Central memory CD4-positive, alpha-beta T cell (primary cell): ENCODE data around the gene KANSL2.
"Not testable (repeated sequence)": the region's sequence is repeated elsewhere in the genome, so short reads cannot be mapped to it uniquely, and the experiment has no call there.

Experiments used
- DNase-seq: peaks from one replicate; pipeline ENCODE4 v3.0.0; 2022

The KANSL2 gene

GRCh38 chr12:48683534-48683933 is 1.5 kb upstream of the KANSL2 start:
- DNase-seq: no peak

DNA sequence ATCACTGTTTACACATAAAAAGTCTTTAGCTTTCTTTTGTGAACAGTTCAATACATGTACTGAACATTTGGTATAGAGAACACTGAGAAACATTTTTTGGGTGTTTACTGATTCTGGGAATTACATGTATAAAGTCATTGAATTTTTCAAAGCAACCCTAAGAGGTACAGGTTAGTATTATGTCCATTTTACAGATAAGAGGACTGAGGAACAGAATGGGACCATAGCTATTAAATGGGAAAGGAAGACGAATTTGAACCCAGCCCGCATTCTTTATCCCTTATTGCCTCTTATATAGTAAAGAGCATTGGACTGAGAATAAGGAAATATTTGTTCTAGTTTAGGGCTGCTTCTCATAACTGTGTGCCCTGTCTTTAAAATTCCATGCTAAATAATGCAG is 889 bp upstream of the KANSL2 start:
- DNase-seq: no peak

GRCh38 chr12:48682533-48682905 is 481 bp upstream of the KANSL2 start:
- DNase-seq: not testable (repeated sequence)

DNA sequence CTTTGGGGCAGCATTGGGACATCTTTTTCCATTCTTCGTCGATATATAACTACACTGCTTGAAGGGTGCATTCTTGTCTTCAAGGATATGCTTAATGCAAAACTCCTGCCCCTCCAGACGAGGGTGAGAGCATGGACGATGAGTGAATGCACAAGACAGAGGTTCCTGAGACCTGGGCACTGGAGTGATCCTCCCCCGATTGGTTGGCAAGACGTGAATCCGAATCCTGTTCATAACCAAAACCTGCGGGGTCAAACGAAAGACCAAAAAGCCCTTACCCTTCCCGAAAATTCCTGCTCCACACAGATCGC is 684 bp downstream of the KANSL2 start:
- no peak for DNase-seq

GRCh38 chr12:48680861-48681260 is 1.2 kb downstream of the KANSL2 start:
- DNase-seq: no peak

DNA sequence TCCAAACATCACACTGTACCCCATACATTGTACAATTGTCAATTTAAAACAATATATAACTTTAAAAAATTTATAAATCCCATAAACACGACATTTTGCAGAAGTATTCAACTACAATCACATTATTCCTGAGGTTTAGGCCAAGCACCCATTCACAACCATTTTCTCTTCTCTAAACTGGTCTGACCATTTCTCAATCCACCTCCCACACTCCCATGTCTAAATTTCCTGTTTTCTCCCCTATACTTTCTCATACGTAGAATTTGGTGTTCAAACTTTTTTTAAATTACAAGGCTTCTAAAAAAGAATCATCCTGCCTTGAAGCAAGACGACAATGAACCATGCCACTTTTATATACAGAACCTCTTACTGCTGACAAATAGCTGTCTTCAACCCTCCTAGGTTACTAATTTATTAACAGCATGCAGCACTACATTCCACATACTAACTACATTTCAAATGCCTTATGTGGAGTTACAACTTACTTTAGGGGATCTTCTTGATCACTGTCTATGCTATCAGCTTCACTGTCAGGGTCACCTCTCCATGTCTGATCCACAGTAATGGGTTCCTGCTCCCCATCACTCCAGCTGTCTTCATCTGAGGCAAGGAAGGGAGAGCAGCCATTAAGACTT is 3.4 kb downstream of the KANSL2 start:
- DNase-seq: no peak

DNA sequence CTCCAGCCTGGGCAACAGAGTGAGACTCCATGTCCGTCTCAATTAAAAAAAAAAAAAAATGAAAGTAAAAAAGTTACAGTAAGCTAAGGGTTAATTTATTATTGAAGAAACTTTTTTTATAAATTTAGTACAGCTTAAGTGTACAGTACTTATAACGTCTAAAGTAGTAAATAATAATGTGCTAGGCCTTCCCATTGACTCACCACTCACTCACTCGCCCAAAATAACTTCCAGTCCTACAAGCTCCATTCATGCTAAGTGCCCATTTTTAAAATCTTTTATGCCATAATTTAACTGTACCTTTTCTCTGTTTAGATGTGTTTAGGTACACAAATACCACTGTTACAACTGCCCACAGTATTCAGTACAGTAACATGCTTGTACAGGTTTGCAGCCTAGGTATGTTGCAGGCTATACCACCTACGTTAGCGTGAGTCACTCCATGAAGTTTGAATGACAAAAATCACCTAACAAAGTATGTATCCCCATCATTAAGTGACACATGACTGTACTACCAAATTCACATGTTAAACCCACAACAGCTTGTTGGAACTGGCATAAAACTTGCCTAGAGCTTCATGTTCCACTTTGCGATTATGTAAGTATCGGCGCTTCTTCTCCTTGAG is 10.7 kb downstream of the KANSL2 start:
- DNase-seq: no peak

DNA sequence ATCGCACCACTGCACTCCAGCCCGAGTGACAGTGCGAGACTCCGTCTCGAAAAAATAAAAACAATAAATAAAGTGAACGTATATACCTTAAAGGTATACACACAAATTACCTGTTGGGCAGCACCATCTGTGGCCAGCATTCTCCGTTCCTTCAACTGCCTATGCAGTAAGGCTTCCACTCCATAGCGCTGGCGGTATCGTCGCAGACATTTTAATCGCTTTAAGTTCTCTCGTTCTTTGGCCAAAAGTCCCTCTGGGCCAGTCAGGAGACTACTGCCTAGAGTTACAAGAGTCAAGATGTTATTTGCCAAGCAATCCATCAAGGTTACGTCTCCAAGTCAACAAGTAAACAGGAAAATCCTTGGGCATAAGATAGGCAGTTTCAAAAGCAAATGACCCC is 13.0 kb downstream of the KANSL2 start:
- no peak for DNase-seq

DNA sequence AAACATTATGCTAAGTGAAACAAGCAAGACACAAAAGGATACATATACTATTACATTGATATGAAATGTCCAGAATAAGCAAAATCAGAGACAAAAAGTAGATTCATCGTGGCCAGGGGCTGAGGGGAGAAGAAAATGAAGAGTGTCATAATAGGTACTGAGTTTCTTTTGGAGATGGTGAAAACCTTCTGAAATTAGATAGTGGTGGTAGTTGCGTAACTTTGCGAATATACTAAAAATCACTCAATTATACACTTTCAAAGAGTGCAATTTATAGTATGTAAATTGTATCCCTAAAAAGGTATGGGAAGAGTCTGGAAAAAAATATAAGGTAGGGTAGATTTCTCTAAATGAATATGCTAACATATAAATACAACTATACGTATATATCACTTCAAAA is 22.2 kb downstream of the KANSL2 start:
- DNase-seq: no peak

- no peak for DNase-seq
Measured at GRCh38 chr12:48651681-48652080, 30.4 kb downstream of the KANSL2 start.

DNA sequence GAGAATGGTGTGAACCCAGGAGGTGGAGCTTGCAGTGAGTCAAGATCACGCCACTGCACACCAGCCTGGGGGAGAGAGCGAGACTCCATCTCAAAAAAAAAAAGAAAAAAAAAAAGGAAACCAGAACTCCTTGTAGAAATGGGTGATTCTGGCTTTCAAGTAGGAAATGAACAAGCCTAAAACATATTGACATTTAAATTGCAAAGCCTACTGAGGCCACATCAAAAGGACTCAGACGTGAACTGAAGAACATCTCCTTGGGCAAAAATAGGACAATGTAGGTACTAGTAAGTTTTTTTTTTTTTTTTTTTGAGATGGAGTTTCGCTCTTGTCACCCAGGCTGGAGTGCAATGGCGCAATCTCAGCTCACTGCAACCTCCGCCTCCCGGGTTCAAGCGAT is 36.7 kb downstream of the KANSL2 start:
- not testable (repeated sequence) for DNase-seq

DNA sequence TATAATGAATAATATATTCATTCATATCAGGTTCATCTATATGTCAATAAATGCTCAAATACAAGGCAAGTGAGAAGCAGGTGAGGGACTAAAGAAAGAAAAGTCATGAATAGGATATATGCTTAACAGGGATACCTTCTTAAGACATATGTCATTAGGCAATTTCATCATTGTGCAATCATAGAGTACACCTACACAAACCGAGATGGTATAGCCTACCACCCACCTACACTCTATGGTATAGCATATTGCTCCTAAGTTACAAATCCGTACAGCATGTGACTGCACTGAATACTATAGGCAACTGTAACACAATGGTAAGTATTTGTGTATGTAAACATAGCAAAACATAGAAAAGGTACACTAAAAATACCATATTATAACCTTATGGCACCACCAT is 39.0 kb downstream of the KANSL2 start:
- DNase-seq: no peak

DNA sequence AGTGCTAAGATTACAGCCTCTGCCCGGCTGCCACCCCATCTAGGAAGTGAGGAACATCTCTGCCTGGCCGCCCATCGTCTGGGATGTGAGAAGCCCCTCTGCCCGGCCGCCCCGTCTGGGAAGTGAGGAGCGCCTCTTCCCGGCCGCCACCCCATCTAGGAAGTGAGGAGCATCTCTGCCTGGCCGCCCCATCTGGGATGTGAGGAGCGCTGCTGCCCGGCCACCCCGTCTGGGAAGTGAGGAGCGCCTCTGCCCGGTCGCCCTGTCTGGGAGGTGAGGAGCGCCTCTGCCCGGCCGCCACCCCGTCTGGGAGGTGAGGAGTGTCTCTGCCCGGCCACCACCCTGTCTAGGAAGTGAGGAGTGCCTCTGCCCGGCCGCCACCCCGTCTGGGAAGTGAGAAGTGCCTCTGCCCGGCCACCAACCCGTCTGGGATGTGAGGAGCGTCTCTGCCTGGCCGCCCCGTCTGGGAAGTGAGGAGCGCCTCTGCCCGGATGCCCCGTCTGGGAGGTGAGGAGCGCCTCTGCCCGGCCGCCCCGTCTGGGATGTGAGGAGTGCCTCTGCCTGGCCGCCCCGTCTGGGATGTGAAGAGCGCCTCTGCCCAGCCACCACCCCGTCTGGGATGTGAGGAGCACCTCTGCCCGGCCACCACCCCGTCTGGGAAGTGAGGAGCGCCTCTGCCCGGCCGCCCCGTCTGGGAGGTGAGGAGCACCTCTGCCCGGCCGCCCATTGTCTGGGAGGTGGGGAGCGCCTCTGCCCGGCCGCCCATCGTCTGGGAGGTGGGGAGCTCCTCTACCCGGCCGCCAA is 40.1 kb downstream of the KANSL2 start:
- not testable (repeated sequence) for DNase-seq

GRCh38 chr12:48640854-48641253 is 41.2 kb downstream of the KANSL2 start:
- DNase-seq: no peak

DNA sequence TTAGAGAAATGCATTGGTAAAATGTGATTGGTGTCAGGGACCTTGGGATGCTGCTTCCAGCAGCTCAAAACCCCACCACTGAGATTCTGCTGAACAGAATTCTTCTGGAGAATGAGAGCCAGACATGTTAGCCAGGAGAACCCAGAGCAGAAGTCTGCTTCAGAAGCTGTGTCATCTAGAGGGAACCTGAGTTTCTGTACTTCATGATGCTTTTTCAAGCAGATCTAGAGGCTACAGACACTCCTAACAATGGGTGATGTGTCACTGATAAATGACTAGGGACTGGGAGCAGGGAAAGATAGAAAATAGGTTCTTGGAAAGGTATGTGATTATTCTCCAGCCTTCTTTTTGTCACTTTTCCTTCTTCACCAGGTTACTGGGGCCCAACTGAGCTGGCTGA is 41.6 kb downstream of the KANSL2 start:
- no peak for DNase-seq

DNA sequence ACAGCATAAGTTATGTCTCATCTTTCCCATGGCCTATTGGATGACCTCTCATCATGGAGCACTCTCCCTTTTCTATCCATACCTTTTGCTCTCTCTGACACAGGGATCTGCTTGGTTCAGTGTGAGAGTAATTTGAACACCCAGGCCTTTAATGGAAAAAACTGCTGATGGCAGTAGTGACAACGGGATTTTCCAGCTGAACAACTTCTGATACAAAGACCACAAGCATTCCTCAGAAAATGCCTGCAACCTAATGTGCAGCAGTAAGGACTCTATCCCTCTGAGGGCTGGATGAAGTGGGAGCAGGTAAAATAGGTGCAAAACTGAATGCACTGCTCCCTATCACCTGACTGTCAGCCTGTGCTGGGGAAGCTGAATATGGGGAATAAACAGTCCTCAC is 51.0 kb downstream of the KANSL2 start:
- DNase-seq: no peak

GRCh38 chr12:48630346-48630745 is 51.7 kb downstream of the KANSL2 start:
- DNase-seq: no peak

GRCh38 chr12:48629541-48629940 is 52.5 kb downstream of the KANSL2 start:
- DNase-seq: no peak

DNA sequence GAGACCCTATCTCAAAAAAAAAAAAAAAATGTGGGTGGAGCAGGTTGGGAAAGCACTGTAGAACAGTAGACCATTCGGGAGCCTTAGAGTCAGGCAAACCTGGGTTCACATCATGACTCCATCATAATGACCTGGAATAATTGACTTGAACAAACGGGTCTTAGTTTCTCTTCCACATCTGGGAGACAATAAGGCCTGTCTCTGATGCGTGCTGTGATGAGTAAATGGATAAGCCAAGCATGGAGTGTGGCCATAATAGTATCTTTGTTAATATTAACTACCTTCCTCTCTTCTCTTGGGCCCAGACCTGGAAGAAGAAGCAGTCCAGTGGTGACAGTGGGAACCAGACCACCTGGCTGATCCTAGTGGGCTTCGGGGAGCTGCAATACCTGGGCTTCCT is 54.5 kb downstream of the KANSL2 start:
- no peak for DNase-seq

- not testable (repeated sequence) for DNase-seq
Measured at GRCh38 chr12:48622997-48623396, 59.0 kb downstream of the KANSL2 start.

GRCh38 chr12:48618541-48618940 is 63.5 kb downstream of the KANSL2 start:
- peak; percentile 64 for DNase-seq

- DNase-seq: no peak
Measured at GRCh38 chr12:48615681-48616080, 66.4 kb downstream of the KANSL2 start.

- DNase-seq: no peak
Measured at GRCh38 chr12:48613321-48613720, 68.7 kb downstream of the KANSL2 start.
